Ectodermal cell (in vitro differentiated cells): ENCODE data around the gene CPNE8.

ENCODE experiments used
- H3K27ac ChIP-seq: 2 replicates; pipeline ENCODE4 v1.7.0; 2013; ENCODE audit warnings: mild to moderate bottlenecking, low read depth, low read length; ENCODE audit not compliant: insufficient read depth, poor library complexity, severe bottlenecking
- H3K27me3 ChIP-seq: 2 replicates; pipeline ENCODE4 v1.7.0; 2013; ENCODE audit warnings: mild to moderate bottlenecking, low read length; ENCODE audit not compliant: insufficient read depth, control insufficient read depth, poor library complexity, severe bottlenecking
- H3K36me3 ChIP-seq: one replicate; pipeline ENCODE4 v1.7.0; 2013; ENCODE audit warnings: low read length; ENCODE audit not compliant: control insufficient read depth, insufficient read depth
- H3K4me1 ChIP-seq: one replicate; pipeline ENCODE4 v1.7.0; 2013; ENCODE audit warnings: low read length; ENCODE audit not compliant: control insufficient read depth, insufficient read depth
- H3K4me3 ChIP-seq: 2 replicates; pipeline ENCODE4 v1.7.0; 2013; ENCODE audit warnings: low read depth, low read length, control low read depth; ENCODE audit not compliant: insufficient read depth
- H3K9me3 ChIP-seq: 2 replicates; pipeline ENCODE4 v1.7.0; 2013; ENCODE audit warnings: mild to moderate bottlenecking, low read length, moderate library complexity; ENCODE audit not compliant: control insufficient read depth
- WGBS, 2 experiments: methylation state at CpG; one replicate each; pipeline ENCODE4 v1.1.7; 2013; ENCODE audit warnings: missing lambda C conversion rate in 2 of 2; 5-methylcytosine and 5-hydroxymethylcytosine counted together

The CPNE8 gene

DNA sequence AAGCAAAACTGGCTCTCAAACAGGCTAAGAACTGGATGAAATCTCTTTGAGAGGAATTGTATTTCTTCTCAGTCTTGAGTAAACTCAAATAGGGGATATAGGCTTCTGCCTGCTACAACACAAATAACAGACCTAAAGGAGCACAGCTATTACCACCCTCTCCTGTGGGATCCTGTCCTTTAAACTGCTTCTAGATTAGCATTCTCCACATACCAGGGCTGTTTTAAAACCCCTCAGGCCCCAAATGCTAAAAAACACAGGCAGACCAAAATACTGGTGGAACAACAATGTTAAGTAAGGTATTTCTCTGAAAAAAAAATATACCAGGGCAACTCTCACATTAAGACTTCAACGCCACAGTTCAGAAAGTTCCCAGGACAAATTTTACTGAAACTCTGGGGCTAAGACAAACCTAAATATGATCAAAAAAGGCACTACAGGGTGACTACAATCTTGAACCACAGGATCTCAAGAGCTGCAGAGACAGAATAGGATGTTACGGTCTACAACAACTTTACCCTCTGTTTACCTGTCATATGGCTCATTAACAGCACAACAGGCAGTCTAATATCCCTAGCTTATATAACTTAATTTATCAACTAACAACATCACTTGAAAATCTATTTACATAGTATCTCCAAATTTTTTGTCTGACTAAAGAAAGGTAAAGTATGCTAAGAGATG, 7.2 kb downstream of the CPNE8 start:
- Histone ChIP-seq H3K27me3 (no peaks in the 10 kb centered on the region), H3K36me3 (no peaks in the 10 kb centered on the region), H3K9me3 (no peaks in the 10 kb centered on the region), H3K4me3 (no peak overlapping the region), H3K27ac (peak overlapping the region; percentile 80), H3K4me1 (no peaks in the 10 kb centered on the region)
- WGBS, 2 experiments = 58 to 64% methylated on average over 2 of the region's 2 CpGs

DNA sequence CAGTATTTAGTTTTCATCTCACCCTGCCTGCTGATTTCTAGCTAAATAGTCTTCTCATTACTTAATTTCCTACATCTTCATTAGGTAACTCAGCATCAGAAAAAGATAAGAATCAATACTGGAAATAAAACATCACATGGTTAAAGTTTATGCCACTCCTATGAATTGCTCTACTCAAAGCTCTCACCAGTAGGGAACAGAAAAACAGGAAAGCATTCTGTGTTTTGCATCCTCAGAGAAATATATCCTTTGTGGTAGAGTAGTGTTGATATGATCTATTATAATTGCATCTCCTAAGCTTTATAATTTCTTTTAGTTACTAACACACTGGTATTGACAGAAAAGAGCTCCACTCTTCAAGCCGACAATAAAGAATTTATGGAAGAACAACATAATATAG, 9.9 kb downstream of the CPNE8 start:
- H3K4me1 ChIP-seq = no peaks in the 10 kb centered on the region
- 100% methylated on average over 1 of the region's 1 CpG; no CpG with 5 or more reads in 1 of the 2 experiments for WGBS, 2 experiments

DNA sequence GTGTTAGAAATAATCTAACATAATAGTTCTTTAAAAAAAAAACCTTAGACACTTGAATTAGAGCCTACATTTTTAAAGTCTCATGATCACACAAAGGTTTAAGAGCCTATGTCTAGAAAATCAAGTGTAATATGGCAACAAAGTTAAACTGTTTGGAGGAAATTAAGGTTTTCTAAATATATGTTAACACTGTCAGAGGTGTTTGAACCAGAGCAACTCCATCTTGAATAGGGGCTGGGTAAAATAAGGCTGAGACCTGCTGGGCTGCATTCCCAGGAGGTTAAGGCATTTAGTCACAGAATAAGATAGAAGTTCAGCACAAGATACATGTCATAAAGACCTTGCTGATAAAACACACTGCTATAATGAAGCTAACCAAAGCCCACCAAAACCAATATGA, 12.4 kb downstream of the CPNE8 start:
- no peaks in the 10 kb centered on the region for H3K36me3 ChIP-seq
- H3K27ac ChIP-seq = no peak overlapping the region
- no peaks in the 10 kb centered on the region for H3K9me3 ChIP-seq
- H3K4me1 ChIP-seq = no peaks in the 10 kb centered on the region
- H3K4me3 ChIP-seq = no peak overlapping the region
- H3K27me3 ChIP-seq = no peaks in the 10 kb centered on the region

More for the DNA sequence above, 9.9 kb downstream of the CPNE8 start:
- Histone ChIP-seq H3K27ac (no peak overlapping the region), H3K4me3 (no peak overlapping the region), H3K9me3 (no peaks in the 10 kb centered on the region), H3K36me3 (no peaks in the 10 kb centered on the region), H3K27me3 (no peaks in the 10 kb centered on the region)

DNA sequence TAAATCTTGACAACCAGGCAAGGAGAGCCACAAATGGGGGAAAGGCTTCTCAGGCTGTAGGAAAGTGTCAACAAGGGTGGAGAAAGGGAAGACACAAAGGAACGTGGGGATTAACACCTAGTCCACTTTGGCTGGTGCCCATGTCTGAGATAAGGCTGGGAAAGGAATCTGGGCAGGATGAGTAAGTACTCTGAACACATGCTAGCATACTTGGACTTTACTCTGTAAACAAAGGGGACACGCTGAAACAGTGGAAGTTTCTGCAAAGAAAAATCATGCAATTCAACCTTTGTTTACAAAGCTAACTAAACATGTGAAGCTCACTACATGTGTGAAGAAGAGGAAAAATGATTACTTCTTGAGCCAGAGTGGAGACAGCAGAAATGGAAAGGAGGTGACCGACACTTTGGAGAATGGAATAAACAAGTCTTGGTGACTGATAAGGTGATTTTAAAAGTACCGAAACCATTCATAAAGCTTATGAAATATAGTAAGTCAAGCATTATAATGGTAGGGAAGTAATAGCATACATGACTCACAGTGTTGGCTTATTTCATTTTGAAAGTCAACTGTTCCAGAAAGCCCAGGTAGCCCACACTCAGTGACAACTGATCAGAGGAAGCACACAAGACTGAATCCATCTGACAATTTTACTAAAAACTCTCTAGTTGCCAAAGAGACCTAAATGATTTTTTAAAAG, 13.2 kb downstream of the CPNE8 start:
- Histone ChIP-seq H3K27ac (no peak overlapping the region), H3K36me3 (no peaks in the 10 kb centered on the region), H3K9me3 (no peaks in the 10 kb centered on the region), H3K27me3 (no peaks in the 10 kb centered on the region), H3K4me3 (no peak overlapping the region), H3K4me1 (no peaks in the 10 kb centered on the region)
- WGBS, 2 experiments = 88 to 93% methylated on average over 4 of the region's 4 CpGs

DNA sequence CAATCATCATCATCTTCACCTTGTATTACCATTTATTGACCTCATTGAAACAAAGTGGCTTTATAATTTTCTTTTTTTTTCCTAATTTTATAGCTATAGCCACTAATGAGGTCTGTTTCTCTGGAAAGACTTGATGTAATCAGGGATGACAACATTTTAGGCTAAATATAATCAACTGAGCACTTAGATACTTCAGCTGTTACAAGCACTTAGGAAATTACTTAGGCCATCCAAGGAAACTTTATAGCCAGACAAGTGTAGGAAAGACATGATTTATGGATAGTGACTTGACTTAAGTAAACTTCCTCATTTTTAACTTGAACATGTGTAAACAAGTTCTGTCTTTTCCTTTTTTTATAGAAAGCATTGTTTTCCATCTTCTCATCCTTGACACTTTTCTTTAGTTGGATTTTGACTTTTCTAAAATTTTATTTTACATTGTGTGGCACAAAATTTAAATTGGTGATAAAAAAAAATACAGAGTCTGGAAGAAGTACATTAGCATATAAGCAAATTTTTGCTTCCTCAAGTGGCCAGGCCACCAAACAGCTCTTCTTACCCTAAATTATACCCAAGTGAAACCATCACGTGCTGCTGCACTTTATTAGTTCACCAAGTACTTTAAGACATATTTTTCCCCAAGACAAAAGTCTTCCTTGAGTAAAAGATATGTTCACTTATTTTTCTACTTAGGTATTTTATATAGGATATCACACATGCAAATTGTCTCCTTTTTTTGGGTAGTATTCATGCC, 15.1 kb downstream of the CPNE8 start:
- Histone ChIP-seq H3K4me3 (no peak overlapping the region), H3K36me3 (no peaks in the 10 kb centered on the region), H3K27me3 (no peaks in the 10 kb centered on the region), H3K9me3 (no peaks in the 10 kb centered on the region), H3K27ac (no peak overlapping the region), H3K4me1 (no peaks in the 10 kb centered on the region)
- 84 to 100% methylated on average over 1 of the region's 1 CpG for WGBS, 2 experiments

DNA sequence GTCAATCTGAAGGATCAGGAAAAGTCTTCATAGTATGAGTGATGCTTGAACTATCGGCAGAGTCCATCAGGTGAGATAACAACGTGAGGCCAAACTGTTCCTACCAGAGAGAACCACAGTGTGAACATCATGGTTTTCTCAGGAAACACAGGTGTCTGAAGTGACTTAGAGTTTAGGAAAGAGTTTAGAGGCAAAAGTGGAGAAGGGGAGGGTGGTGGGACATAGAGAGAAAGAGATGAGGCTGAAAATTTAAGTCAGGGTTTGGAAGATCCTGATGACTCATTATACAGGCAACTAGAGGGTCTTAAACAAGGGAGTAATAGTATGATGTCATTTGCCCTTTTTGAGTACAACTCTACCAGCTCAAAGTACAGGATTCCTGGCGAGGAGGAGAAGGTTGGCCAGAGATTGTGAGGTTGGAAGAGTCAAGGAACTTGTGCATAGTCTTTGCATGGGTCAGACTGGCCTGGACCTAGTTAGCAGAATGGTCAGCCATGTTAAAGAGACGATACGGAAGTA, 16.0 kb downstream of the CPNE8 start:
- 92 to 97% methylated on average over 5 of the region's 5 CpGs for WGBS, 2 experiments
- H3K36me3 ChIP-seq = no peaks in the 10 kb centered on the region

DNA sequence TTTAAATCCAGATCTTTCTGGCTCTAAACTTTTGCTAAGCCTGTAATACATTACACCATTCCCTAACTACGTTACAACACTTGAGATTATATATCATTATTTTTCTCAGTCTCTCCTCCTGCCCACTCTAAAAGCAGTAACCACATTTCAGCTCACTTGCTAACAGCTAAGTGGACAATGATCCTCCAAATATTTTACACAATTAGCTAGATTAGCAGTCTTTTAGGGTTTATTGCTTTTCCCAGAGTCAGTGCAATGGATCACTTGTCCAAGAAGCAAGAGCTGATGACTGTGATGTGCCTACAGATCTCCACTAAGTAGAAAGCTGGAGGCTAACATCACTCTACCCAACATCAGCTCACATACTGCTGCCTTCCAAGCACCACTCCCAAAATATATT, 17.6 kb downstream of the CPNE8 start:
- Histone ChIP-seq H3K4me3 (no peak overlapping the region), H3K4me1 (no peaks in the 10 kb centered on the region), H3K9me3 (no peaks in the 10 kb centered on the region), H3K36me3 (no peaks in the 10 kb centered on the region), H3K27me3 (no peaks in the 10 kb centered on the region), H3K27ac (no peak overlapping the region)
- WGBS, 2 experiments = 91 to 97% methylated on average over 1 of the region's 1 CpG

More for the DNA sequence above, 16.0 kb downstream of the CPNE8 start:
- Histone ChIP-seq H3K27ac (no peak overlapping the region), H3K9me3 (no peaks in the 10 kb centered on the region), H3K27me3 (no peaks in the 10 kb centered on the region), H3K4me3 (no peak overlapping the region), H3K4me1 (no peaks in the 10 kb centered on the region)

DNA sequence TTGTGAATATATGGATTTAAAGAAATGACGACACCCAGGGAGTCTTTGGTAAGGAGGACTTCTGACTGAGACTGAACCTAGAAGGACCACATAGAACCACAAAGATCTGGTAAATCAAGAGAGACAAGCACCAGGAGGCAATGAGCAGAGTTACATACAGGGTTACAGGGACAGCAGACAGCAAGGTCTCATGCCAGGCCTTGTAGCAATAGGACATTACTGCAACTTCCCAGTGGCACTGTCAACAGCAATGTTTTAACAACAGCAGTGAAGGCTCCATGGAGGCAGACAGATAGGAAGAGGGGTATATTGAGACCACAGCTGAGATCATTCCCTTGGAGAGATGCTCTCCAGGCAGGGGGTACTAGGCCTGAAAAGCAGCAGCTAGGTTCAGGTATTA, 18.5 kb downstream of the CPNE8 start:
- Histone ChIP-seq H3K36me3 (no peaks in the 10 kb centered on the region), H3K4me3 (no peak overlapping the region), H3K27ac (no peak overlapping the region), H3K27me3 (no peaks in the 10 kb centered on the region), H3K9me3 (no peaks in the 10 kb centered on the region), H3K4me1 (no peaks in the 10 kb centered on the region)
- WGBS, 2 experiments = 94 to 95% methylated on average over 1 of the region's 1 CpG

DNA sequence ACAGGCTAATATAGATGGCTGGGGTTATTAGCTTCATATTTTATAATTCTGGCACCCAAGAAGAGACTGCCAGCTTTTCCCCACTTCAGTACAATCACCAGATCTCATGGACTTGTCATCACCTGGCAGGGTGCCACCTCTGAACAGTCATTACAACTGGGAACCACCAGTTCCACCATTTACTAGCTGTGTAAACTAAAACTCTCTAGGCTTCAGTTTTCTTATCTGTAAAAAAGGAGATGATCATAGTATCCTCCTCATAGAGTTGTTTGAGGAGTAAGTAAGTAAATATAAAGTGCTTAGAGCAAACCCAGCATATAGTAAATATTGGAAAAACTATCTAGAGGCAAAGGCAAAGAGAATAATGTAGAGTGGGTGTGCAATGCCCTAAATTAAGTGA, 19.3 kb downstream of the CPNE8 start:
- H3K4me3 ChIP-seq = no peak overlapping the region
- H3K27ac ChIP-seq = no peak overlapping the region
- H3K9me3 ChIP-seq = no peaks in the 10 kb centered on the region
- no peaks in the 10 kb centered on the region for H3K36me3 ChIP-seq
- no peaks in the 10 kb centered on the region for H3K27me3 ChIP-seq
- H3K4me1 ChIP-seq = no peaks in the 10 kb centered on the region

DNA sequence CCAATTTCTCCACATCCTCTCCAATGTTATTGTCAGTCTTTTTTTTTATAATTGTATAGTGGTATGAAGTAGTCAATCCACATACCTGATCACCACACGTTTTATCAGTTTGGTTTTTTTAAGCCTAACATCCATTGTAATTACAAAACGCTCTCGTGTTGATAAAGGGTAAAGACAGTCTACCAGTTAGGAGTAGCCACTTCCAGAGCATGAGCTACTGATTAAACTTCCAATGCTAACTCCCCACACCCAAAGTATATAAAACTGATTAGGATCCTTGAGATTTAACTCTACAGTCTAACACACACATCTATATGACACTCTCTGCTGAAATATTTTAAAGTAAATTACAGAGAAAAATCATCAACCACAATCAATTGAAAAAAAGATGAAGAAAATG, 20.7 kb downstream of the CPNE8 start:
- 93 to 100% methylated on average over 2 to 3 of the region's 3 CpGs for WGBS, 2 experiments

More for the DNA sequence above, 20.7 kb downstream of the CPNE8 start:
- Histone ChIP-seq H3K27me3 (no peaks in the 10 kb centered on the region), H3K4me3 (no peak overlapping the region), H3K36me3 (no peaks in the 10 kb centered on the region), H3K27ac (no peak overlapping the region), H3K9me3 (no peaks in the 10 kb centered on the region), H3K4me1 (no peaks in the 10 kb centered on the region)
